Measurements from ENCODE around the gene LAMP5. TPM values are rescaled to one million over a fixed set of nuclear protein-coding genes. Genes with fewer than 3 reads are reported as not detected.

Gene LAMP5
- polyA plus RNA-seq, 1 donor from 2014 or later, result 0.43 TPM

DNA sequence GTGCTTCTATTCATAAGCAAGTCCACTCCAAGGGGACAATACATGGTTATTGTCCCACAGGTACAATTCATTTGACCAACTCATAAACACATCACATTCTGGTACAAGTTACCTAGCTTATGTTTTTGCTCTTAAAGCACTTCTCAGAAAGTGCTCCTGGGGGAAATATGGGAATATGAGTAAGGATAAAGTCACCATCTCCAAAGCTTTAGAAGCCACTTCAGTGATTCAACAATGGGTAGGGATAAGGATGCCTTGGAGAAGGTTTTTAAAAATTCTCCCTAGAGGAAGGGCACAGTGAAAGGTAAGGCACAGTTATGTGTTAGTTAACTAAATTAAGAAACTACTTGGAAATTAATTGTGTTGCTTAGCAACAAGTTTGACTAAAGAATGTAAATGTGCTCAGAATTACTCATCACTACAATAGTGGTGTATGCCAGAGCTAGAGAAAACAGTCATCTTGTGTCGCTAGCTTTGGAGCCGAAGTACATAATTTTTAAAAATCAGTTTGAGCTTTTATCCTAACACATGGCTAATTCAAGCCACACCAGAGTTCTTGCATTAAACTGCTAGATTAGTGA lies 39.5 kb upstream of the LAMP5 start:
- Histone ChIP-seq H3K4me3 (ENCODE audit: low read length) (no peak overlapping the region), H3K27ac (ENCODE audit: low read length) (no peak overlapping the region), H3K27me3 (ENCODE audit: insufficient read depth, low read depth, low read length) (no peaks in the 10 kb centered on the region), H3K79me2 (replicated peaks; ENCODE audit: insufficient read depth, low read length) (no peaks in the 10 kb centered on the region), H3K9ac (ENCODE audit: low read length) (no peak overlapping the region), H4K20me1 (ENCODE audit: insufficient read depth) (no peaks in the 10 kb centered on the region), H3K4me2 (ENCODE audit: low read length) (no peak overlapping the region), H2AFZ (ENCODE audit: low read depth, low read length) (no peak overlapping the region), H3K36me3 (ENCODE audit: insufficient read depth, low read length) (no peaks in the 10 kb centered on the region), H3K9me2 (ENCODE audit: insufficient read depth, low read length) (no peaks in the 10 kb centered on the region), H3K9me3 (ENCODE audit: low read length) (no peaks in the 10 kb centered on the region), H3F3A (ENCODE audit: insufficient read depth, low read length, poor library complexity, severe bottlenecking) (no peaks in the 10 kb centered on the region)
- no peak for TF ChIP-seq MXI1 (conservative IDR thresholded peaks at IDR 0.05; ENCODE audit: poor library complexity, severe bottlenecking)
- TF ChIP-seq, protein P1, sequence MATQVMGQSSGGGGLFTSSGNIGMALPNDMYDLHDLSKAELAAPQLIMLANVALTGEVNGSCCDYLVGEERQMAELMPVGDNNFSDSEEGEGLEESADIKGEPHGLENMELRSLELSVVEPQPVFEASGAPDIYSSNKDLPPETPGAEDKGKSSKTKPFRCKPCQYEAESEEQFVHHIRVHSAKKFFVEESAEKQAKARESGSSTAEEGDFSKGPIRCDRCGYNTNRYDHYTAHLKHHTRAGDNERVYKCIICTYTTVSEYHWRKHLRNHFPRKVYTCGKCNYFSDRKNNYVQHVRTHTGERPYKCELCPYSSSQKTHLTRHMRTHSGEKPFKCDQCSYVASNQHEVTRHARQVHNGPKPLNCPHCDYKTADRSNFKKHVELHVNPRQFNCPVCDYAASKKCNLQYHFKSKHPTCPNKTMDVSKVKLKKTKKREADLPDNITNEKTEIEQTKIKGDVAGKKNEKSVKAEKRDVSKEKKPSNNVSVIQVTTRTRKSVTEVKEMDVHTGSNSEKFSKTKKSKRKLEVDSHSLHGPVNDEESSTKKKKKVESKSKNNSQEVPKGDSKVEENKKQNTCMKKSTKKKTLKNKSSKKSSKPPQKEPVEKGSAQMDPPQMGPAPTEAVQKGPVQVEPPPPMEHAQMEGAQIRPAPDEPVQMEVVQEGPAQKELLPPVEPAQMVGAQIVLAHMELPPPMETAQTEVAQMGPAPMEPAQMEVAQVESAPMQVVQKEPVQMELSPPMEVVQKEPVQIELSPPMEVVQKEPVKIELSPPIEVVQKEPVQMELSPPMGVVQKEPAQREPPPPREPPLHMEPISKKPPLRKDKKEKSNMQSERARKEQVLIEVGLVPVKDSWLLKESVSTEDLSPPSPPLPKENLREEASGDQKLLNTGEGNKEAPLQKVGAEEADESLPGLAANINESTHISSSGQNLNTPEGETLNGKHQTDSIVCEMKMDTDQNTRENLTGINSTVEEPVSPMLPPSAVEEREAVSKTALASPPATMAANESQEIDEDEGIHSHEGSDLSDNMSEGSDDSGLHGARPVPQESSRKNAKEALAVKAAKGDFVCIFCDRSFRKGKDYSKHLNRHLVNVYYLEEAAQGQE (IDR thresholded peaks at IDR 0.05; ENCODE audit: borderline replicate concordance), result no peak
- no peak for TF ChIP-seq SMC3 (conservative IDR thresholded peaks at IDR 0.05; ENCODE audit: poor library complexity)
- no peak for TF ChIP-seq RAD21 (conservative IDR thresholded peaks at IDR 0.05)
- TF ChIP-seq, protein P2, sequence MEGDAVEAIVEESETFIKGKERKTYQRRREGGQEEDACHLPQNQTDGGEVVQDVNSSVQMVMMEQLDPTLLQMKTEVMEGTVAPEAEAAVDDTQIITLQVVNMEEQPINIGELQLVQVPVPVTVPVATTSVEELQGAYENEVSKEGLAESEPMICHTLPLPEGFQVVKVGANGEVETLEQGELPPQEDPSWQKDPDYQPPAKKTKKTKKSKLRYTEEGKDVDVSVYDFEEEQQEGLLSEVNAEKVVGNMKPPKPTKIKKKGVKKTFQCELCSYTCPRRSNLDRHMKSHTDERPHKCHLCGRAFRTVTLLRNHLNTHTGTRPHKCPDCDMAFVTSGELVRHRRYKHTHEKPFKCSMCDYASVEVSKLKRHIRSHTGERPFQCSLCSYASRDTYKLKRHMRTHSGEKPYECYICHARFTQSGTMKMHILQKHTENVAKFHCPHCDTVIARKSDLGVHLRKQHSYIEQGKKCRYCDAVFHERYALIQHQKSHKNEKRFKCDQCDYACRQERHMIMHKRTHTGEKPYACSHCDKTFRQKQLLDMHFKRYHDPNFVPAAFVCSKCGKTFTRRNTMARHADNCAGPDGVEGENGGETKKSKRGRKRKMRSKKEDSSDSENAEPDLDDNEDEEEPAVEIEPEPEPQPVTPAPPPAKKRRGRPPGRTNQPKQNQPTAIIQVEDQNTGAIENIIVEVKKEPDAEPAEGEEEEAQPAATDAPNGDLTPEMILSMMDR (IDR thresholded peaks at IDR 0.05; ENCODE audit: poor library complexity, severe bottlenecking), result no peak
- no peak for TF ChIP-seq POLR2AphosphoS5 (IDR thresholded peaks at IDR 0.05)
- no peak for TF ChIP-seq EP300 (conservative IDR thresholded peaks at IDR 0.05; ENCODE audit: poor library complexity, severe bottlenecking)
- no peak for TF ChIP-seq TAF1 (IDR thresholded peaks at IDR 0.05; ENCODE audit: low read depth)
- TF ChIP-seq EZH2 (IDR thresholded peaks at IDR 0.05; ENCODE audit: borderline replicate concordance, insufficient read depth, low read length, poor library complexity, severe bottlenecking), result no peak

DNA sequence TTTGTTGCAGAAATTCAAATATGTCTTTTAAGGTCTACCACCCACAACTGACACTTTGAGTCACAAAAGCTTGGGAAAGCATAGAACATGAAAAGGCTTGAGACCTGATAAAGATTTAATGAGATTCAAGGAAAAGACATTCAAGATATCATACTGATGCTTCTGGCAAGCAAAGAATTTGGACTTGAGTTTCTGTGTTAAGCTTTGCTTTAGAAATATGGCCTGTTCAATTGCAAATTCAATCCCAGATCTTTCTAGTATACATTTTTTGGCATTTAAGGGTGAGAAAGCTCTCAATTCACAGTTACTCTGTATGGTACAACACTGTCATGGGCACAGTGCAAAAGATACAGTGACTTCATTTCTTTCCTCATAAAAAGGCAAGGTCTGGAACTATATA lies 38.9 kb upstream of the LAMP5 start:
- Histone ChIP-seq H3K79me2 (replicated peaks; ENCODE audit: insufficient read depth, low read length) (no peaks in the 10 kb centered on the region), H3K4me2 (ENCODE audit: low read length) (no peak overlapping the region), H3K27me3 (ENCODE audit: insufficient read depth, low read depth, low read length) (no peaks in the 10 kb centered on the region), H3K9me3 (ENCODE audit: low read length) (no peaks in the 10 kb centered on the region), H3K36me3 (ENCODE audit: insufficient read depth, low read length) (no peaks in the 10 kb centered on the region), H3K9me2 (ENCODE audit: insufficient read depth, low read length) (no peaks in the 10 kb centered on the region), H3K27ac (ENCODE audit: low read length) (no peak overlapping the region), H4K20me1 (ENCODE audit: insufficient read depth) (no peaks in the 10 kb centered on the region), H3F3A (ENCODE audit: insufficient read depth, low read length, poor library complexity, severe bottlenecking) (no peaks in the 10 kb centered on the region), H3K9ac (ENCODE audit: low read length) (no peak overlapping the region), H3K4me3 (ENCODE audit: low read length) (no peak overlapping the region), H2AFZ (ENCODE audit: low read depth, low read length) (no peak overlapping the region)
- no peak for TF ChIP-seq RAD21 (conservative IDR thresholded peaks at IDR 0.05)
- TF ChIP-seq, protein P2 (IDR thresholded peaks at IDR 0.05; ENCODE audit: poor library complexity, severe bottlenecking), result no peak
- TF ChIP-seq TAF1 (IDR thresholded peaks at IDR 0.05; ENCODE audit: low read depth), result no peak
- no peak for TF ChIP-seq EZH2 (IDR thresholded peaks at IDR 0.05; ENCODE audit: borderline replicate concordance, insufficient read depth, low read length, poor library complexity, severe bottlenecking)
